GM21515 (cell line): ENCODE measurements around the gene RASSF7.

Experiments
- ATAC-seq: cut with Tn5 transposase; IDR thresholded peaks from one replicate; pipeline ENCODE4 v1.9.1; 2021; ENCODE audit not compliant: unreplicated experiment

The RASSF7 gene

DNA sequence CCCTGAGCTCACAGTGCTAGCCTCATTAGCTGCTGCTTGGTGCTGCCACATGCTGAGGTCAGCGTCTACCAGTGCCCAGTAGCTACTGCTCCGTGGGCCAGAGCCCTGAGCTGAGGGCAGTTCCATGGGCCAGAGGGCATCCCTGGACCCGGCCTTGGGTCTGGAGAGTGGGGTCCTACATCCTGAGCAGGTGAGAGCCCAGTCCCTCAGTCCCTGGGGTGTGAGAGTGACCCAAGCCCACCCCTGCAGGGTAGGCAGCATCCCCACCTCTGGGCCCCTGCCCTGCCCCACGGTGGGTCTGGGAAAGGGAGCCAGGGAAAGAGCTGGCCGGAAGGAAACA, 10.1 kb upstream of the RASSF7 start:
- no peak for ATAC-seq

DNA sequence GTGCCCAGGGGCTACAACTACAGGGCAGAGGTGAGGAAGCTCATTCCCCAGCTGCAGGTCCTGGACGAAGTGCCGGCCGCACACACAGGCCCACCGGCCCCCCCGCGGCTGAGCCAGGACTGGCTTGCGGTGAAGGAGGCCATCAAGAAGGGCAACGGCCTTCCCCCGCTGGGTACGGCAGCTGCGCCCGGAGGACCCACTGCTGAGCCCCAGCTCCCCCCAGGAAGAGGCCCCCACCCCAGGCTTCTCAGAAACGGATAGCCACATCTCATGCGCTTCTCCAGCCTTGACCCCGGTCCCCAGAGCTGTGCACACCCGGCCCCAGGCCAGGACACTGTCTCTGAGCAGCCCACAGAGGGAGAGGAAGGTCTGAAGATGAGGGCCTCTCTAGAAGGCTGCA, 9.6 kb upstream of the RASSF7 start:
- no peak for ATAC-seq

DNA sequence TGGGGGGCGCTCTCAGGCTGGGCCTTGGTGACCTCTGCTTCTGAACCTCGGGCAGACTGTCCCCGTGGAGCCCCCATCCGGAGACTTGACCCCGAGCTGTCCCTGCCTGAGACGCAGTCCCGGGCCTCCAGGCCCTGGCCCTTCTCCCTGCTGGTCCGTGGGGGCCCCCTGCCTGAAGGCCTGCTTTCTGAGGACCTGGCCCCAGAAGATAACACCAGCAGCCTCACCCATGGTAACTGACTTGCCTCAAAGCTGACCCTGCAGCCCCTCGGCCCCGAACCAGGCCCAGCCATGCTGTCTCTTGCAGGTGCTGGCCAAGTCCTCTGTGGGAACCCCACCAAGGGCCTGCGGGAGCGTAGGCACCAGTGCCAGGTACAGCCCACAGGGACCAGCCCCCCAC, 9.2 kb upstream of the RASSF7 start:
- ATAC-seq, result no peak

DNA sequence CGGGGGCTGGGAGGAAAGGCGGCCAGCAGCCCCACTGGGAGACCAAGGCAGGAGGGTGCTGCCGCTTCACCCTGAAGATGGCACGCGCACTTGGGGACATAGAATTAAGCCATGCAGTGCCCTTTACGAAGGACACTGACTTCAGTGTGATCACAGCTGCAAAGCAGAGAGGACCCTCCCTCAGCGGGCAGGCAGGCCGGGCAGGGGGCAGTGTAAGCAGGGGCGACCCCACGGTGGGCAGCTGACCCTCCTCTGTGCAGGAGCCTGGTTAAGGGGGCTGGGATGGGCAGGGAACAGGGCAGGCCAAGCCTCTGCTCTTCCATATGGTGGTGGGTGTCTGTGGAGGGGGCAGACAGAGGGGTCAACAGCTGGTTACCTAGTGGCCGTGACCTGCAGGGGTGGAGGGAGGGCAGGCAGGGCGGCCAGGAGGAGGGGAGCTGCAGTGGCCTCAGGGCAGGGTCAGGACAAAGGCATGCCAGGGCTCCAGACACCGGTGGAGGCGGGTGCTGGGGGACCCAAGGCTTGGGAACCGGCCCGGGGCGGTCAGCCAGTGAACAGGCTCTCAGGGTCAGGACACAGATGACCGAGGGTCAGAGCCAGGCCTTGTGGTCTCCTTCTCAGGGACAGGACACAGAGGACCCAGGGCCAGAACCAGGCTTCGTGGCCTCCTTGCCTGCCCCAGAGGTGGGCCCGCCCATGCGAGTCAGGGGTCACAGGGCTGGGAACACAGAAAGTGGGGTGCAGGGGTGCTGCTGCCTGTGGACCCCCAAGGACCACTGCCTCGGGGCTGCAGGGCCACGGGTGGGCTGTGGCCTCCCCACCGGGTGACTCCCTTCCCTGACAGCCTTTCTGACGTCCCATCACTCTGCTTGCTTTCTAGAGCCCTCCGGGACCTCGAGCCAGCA, 7.4 kb upstream of the RASSF7 start:
- ATAC-seq, result no peak

GRCh38 chr11:553988-554340, 6.8 kb upstream of the RASSF7 start:
- no peak for ATAC-seq

GRCh38 chr11:554428-555226, 6.1 kb upstream of the RASSF7 start:
- ATAC-seq, result peak; percentile 55

DNA sequence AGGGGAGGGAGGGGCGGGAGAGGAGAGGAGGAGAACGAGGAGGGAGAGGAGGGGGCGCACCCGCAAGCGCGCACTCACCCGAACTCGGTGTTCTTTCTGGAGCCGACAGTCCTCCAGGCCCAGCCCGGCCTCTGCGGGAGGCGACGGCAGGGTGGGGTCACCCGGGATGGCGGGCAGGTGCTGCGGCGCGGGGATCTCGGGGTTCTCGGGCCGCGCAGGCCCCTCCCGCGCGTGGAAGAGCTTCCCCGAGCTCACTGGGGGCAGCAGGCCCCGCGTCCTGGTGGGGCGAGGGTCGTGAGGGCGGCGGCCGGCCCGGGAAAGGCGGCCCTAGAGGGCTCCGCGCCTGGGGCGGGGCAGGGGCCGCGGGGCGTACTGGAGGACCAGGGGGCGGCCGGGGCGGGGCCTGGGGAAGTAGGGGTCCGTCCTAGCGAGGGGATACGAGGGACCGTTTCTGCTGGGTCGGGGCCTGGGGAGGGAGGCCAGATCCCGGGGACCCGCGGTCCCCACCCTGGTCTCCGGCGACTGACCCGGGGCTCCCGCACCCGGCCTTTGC, 5.5 kb upstream of the RASSF7 start:
- ATAC-seq, result no peak

- ATAC-seq, result no peak
These were observed 4.7 kb upstream of the RASSF7 start for GRCh38 chr11:555780-556661.

- ATAC-seq, result no peak
These were observed 4.0 kb upstream of the RASSF7 start for GRCh38 chr11:556662-557256.

GRCh38 chr11:557328-558132, 3.2 kb upstream of the RASSF7 start:
- ATAC-seq, result no peak

GRCh38 chr11:558503-558902, 2.3 kb upstream of the RASSF7 start:
- no peak for ATAC-seq

- ATAC-seq, result no peak
These were observed 1.6 kb upstream of the RASSF7 start for GRCh38 chr11:559020-559620.

- no peak for ATAC-seq
These were observed 962 bp upstream of the RASSF7 start for GRCh38 chr11:559712-560304.

GRCh38 chr11:561148-562003, 606 bp downstream of the RASSF7 start:
- peak; percentile 22 for ATAC-seq

DNA sequence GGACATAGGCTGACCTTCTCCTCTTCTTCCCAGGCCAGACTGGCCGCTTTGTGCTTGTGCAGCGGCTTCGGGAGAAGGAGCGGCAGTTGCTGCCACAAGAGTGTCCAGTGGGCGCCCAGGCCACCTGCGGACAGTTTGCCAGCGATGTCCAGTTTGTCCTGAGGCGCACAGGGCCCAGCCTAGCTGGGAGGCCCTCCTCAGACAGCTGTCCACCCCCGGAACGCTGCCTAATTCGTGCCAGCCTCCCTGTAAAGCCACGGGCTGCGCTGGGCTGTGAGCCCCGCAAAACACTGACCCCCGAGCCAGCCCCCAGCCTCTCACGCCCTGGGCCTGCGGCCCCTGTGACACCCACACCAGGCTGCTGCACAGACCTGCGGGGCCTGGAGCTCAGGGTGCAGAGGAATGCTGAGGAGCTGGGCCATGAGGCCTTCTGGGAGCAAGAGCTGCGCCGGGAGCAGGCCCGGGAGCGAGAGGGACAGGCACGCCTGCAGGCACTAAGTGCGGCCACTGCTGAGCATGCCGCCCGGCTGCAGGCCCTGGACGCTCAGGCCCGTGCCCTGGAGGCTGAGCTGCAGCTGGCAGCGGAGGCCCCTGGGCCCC, 1.4 kb downstream of the RASSF7 start:
- ATAC-seq, result no peak

DNA sequence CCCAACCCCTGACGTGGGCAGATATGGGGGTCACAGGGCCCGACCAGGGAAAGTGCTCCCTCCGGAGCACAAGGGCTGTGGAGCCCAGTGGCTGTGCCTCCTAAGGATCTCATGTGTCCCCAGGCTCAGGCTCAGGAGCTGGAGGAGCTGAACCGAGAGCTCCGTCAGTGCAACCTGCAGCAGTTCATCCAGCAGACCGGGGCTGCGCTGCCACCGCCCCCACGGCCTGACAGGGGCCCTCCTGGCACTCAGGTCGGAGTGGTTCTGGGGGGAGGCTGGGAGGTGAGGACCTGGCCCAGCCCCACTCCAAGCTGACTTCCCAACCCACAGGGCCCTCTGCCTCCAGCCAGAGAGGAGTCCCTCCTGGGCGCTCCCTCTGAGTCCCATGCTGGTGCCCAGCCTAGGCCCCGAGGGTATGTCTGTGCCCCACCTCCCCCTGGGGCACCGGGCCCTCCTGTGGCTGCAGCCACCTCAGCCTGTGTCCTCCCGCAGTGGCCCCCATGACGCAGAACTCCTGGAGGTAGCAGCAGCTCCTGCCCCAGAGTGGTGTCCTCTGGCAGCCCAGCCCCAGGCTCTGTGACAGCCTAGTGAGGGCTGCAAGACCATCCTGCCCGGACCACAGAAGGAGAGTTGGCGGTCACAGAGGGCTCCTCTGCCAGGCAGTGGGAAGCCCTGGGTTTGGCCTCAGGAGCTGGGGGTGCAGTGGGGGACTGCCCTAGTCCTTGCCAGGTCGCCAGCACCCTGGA, 2.5 kb downstream of the RASSF7 start:
- ATAC-seq, result no peak
